Measurements from ENCODE around the gene FGFRL1. TPM values are rescaled to one million over a fixed set of nuclear protein-coding genes. Genes with fewer than 3 reads are reported as not detected.
A peak's percentile ranks its signal among the peaks of the same experiment; 100 is the strongest.

The FGFRL1 gene
- total and polyA plus RNA-seq, 2 of the 13 experiments (the other 11 are each of a cell fraction or from before 2014, with no cell fraction given) = 19.1 to 30.6 TPM

GRCh38 chr4:1043651-1044468 lies 32.4 kb downstream of the FGFRL1 start (continued):
- peak; percentile 72 for TF ChIP-seq ARID5B (CRISPR knock-in tag; IDR thresholded peaks at IDR 0.05)
- TF ChIP-seq MAZ (IDR thresholded peaks at IDR 0.05; ENCODE audit: borderline replicate concordance, low read depth, low read length) = no peak
- TF ChIP-seq MAZ (CRISPR knock-in tag; IDR thresholded peaks at IDR 0.05; ENCODE audit: low read depth) = peak; percentile 60; the same call in 1 of the 2 replicates
- TF ChIP-seq ATF6 (CRISPR knock-in tag; conservative IDR thresholded peaks at IDR 0.05) = no peak
- no peak for TF ChIP-seq HHEX (CRISPR knock-in tag; IDR thresholded peaks at IDR 0.05)
- TF ChIP-seq ZFP36 (IDR thresholded peaks at IDR 0.05; ENCODE audit: borderline replicate concordance, low read depth, low read length, partially characterized antibody) = no peak
- TF ChIP-seq THAP11 (CRISPR knock-in tag; IDR thresholded peaks at IDR 0.05) = peak; percentile 69; the same call in 1 of the 2 replicates
- TF ChIP-seq ZNF383 (CRISPR knock-in tag; IDR thresholded peaks at IDR 0.05; ENCODE audit: borderline replicate concordance) = no peak
- TF ChIP-seq ZNF274 (CRISPR knock-in tag; IDR thresholded peaks at IDR 0.05) = no peak
- TF ChIP-seq HDAC1 (CRISPR knock-in tag; IDR thresholded peaks at IDR 0.05) = peak; percentile 28; the same call in 1 of the 2 replicates
- TF ChIP-seq HDAC6 (IDR thresholded peaks at IDR 0.05; ENCODE audit: low read depth, low read length) = no peak
- no peak for TF ChIP-seq FOXA1 (IDR thresholded peaks at IDR 0.05)
- peak; percentile 14; the same call in 1 of the 2 replicates for TF ChIP-seq FOXA1 (CRISPR knock-in tag; IDR thresholded peaks at IDR 0.05)
- no peak for TF ChIP-seq ZNF484 (CRISPR knock-in tag; IDR thresholded peaks at IDR 0.05; ENCODE audit: borderline replicate concordance, low read depth)
- TF ChIP-seq ZNF776 (CRISPR knock-in tag; IDR thresholded peaks at IDR 0.05) = no peak
- TF ChIP-seq ADNP (CRISPR knock-in tag; IDR thresholded peaks at IDR 0.05) = no peak
- no peak for TF ChIP-seq ZBTB1 (CRISPR knock-in tag; IDR thresholded peaks at IDR 0.05; ENCODE audit: borderline replicate concordance)
- TF ChIP-seq HDAC2 (CRISPR knock-in tag; IDR thresholded peaks at IDR 0.05) = peak; percentile 46; the same call in 1 of the 2 replicates
- TF ChIP-seq ZNF34 (CRISPR knock-in tag; IDR thresholded peaks at IDR 0.05; ENCODE audit: borderline replicate concordance) = no peak
- no peak for TF ChIP-seq ARNT2 (CRISPR knock-in tag; IDR thresholded peaks at IDR 0.05; ENCODE audit: low read depth)
- TF ChIP-seq NFYC (CRISPR knock-in tag; IDR thresholded peaks at IDR 0.05) = no peak
- TF ChIP-seq POGK (CRISPR knock-in tag; conservative IDR thresholded peaks at IDR 0.05) = no peak
- TF ChIP-seq JDP2 (CRISPR knock-in tag; IDR thresholded peaks at IDR 0.05; ENCODE audit: borderline replicate concordance) = no peak
- no peak for TF ChIP-seq BRD4 (CRISPR knock-in tag; IDR thresholded peaks at IDR 0.05)

Data from HepG2 (cell line).